ENCODE data around the gene ADAMTSL4. TPM values are rescaled to one million over a fixed set of nuclear protein-coding genes. Genes with fewer than 3 reads are reported as not detected.
A peak's percentile ranks its signal among the peaks of the same experiment; 100 is the strongest.
"Not testable (repeated sequence)": the region's sequence is repeated elsewhere in the genome, so short reads cannot be mapped to it uniquely, and the experiment has no call there.

The ADAMTSL4 gene
- total RNA-seq, 2 donors from 2014 or later: 31.5 to 62.5 TPM

GRCh38 chr1:150562446-150563339 is 13.5 kb downstream of the ADAMTSL4 start:
- no peak for ATAC-seq
- DNase-seq: no peak
- intact Hi-C loops (cut with DNase I): loop anchor here in 1 of 2 donors (10.0 kb wide), 1 partner anchor 252 kb away; no protein-coding TSS in a partner anchor

DNA sequence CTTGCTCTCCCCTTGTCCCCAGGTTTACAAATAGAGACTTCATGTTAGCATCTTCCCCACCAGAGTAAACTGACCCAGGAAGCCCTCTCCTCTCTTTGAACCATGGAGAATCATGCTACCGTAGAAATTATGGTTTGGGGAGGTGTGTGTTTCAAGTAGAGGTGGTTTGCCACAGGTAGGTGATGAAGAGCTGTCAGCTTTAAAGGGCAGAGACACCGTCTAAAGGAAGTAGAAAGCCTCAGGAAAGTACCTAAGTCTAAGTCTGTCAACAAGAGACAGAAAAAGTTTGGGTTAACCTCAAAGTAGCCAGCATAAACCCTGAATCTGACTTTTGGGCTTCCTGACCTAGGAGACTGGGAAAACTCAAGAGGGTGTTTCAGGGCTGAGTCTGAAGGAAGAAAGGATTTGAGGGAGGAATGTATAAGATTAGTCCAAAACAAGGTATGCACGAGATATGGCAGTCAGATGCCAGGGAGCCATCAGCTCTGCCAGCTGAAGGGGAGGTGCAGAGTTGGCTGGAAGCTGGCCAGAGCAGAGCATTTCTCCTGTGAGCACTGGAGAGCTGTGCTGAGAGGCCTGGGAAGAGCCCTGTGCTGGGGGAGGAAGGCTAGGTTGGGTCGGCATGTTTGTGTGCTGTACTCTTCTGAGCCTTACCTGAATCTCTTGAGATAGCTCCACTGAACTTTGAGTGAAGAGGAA is 14.3 kb downstream of the ADAMTSL4 start:
- intact Hi-C loops (cut with DNase I): loop anchor here in 1 of 2 donors (10.0 kb wide), 1 partner anchor 251 kb away; no protein-coding TSS in a partner anchor
- peak; percentile 74 for DNase-seq
- no peak for ATAC-seq

- ATAC-seq (no peak), DNase-seq (no peak)
- intact Hi-C loops (cut with DNase I): loop anchor here in 1 of 2 donors (10.0 kb wide), 1 partner anchor 250 kb away; no protein-coding TSS in a partner anchor
Measured at GRCh38 chr1:150564051-150564991, 15.1 kb downstream of the ADAMTSL4 start.

- not testable (repeated sequence) for DNase-seq, ATAC-seq
- intact Hi-C loops (cut with DNase I): loop anchor here in 1 of 2 donors (10.0 kb wide), 1 partner anchor 249 kb away; no protein-coding TSS in a partner anchor
Measured at GRCh38 chr1:150565240-150565991, 16.2 kb downstream of the ADAMTSL4 start.

DNA sequence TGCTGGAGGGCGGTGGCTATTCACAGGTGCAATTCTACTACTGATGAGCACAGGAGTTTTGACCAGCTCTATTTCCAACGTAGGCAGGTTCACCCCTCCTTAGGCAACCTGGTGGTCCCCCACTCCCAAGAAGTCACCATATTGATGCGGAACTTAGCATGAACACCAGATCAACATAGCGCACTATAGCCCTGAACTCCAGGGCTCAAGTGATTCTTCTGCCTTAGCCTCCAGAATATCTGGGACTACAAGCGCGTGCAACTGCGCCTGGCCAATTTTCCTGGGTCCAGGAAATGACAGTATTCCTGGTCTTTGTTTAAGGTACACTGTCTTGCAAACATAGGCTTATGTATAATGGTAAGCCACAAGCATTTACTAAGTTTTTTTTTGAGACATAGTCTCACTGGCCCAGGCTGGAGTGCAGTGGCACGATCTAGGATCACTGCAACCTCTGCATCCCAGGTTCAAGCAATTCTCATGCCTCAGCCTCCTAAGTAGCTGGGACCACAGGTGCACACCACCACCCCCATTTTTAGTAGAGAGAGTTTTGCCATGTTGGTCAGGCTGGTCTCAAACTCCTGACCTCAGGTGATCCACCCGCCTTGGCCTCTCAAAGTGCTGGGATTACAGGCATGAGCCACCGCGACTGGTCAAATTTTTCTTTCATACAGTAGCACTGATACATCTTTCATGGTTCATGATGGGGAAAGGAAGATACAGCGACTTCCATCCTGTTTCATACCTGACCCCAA is 17.6 kb downstream of the ADAMTSL4 start:
- DNase-seq (no peak), ATAC-seq (no peak)
- intact Hi-C loops (cut with DNase I): loop anchor here in 1 of 2 donors (10.0 kb wide), 1 partner anchor 248 kb away; no protein-coding TSS in a partner anchor

DNA sequence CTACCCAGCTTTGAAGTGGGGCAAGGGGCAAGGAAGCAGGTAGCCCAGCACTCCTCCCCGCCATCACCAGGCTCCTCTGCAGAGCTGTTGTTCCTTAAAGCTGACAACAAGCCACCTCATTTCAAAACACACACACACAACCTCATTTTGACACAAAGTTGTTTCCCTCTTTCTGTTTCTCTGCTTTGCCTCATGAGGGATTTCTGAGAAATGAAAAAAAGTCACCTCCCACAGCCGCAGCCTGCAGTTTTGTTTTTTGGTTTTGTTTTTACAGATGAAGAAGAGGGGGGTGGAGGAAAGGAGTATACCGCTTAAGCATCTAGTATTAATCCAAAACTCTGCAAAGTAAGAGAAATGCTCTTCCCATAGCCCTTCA is 18.1 kb downstream of the ADAMTSL4 start:
- DNase-seq (no peak), ATAC-seq (peak in 1 of 2 donors; percentile 8)
- intact Hi-C loops (cut with DNase I): loop anchor here in 1 of 2 donors (10.0 kb wide), 1 partner anchor 247 kb away; no protein-coding TSS in a partner anchor

DNA sequence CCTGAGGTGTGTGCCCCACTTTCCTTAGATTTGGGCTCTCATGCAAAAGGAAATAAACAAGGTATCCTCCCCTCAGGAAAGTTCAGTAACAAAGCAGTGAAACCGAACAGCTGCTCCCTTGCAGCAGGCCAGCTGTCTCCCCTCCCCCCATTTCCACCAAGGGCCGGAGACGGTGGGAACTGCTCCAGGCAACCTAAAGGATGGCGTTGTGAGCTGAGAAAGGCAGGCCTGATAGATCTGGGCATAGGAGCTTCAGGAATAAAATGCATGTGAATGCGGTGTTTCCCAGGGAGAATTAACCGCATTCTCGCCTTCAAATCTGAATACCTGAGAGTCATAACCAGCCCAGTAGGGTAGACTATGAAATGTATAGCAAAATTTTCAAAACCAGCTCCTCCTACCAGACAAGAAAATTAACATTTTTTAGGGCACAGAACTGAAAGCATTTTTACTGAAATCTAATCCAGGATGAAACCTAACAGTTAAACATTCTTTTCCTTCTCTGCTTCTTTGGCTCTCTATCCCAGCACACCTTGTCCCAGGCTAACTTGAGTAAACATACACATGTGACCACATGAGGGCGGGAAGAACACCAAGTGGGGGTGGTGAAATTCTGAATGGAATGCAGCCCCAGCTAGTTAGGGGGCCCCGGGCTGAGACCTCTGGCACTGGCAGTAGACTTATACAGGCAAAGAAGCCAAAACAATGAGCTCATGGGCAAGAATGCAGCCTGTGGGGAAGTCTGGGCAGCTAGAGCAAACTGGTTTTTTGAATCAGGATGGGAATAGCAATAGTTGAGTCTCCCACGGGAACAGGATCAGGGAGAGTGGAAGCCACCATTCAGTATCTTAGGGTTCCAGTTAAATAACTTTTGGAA is 18.7 kb downstream of the ADAMTSL4 start:
- intact Hi-C loops (cut with DNase I): loop anchor here in 1 of 2 donors (10.0 kb wide), 1 partner anchor 247 kb away; no protein-coding TSS in a partner anchor
- DNase-seq (peak; percentile 78), ATAC-seq (peak; percentile 59 to 80)

- ATAC-seq: peak in 1 of 2 donors; percentile 1
- DNase-seq: no peak
- intact Hi-C loops (cut with DNase I): loop anchor here in 1 of 2 donors (10.0 kb wide), 1 partner anchor 246 kb away; no protein-coding TSS in a partner anchor
Measured at GRCh38 chr1:150568594-150568966, 19.4 kb downstream of the ADAMTSL4 start.

GRCh38 chr1:150572918-150573647 is 23.9 kb downstream of the ADAMTSL4 start:
- intact Hi-C loops (cut with DNase I): no loop called here
- DNase-seq: no peak
- no peak for ATAC-seq

- DNase-seq; ATAC-seq; intact Hi-C loops (cut with DNase I): not testable (repeated sequence)
Measured at GRCh38 chr1:150573648-150574071, 24.5 kb downstream of the ADAMTSL4 start.

- ATAC-seq (no peak), DNase-seq (no peak)
- intact Hi-C loops (cut with DNase I): loop anchor here in 1 of 2 donors (5.0 kb wide), 1 partner anchor 48 kb away; no protein-coding TSS in a partner anchor
Measured at GRCh38 chr1:150574260-150575071, 25.3 kb downstream of the ADAMTSL4 start.

- no peak for ATAC-seq
- intact Hi-C loops (cut with DNase I): loop anchor here in 1 of 2 donors (5.0 kb wide), 1 partner anchor 47 kb away; no protein-coding TSS in a partner anchor
Measured at GRCh38 chr1:150575072-150575489, 25.9 kb downstream of the ADAMTSL4 start.

DNA sequence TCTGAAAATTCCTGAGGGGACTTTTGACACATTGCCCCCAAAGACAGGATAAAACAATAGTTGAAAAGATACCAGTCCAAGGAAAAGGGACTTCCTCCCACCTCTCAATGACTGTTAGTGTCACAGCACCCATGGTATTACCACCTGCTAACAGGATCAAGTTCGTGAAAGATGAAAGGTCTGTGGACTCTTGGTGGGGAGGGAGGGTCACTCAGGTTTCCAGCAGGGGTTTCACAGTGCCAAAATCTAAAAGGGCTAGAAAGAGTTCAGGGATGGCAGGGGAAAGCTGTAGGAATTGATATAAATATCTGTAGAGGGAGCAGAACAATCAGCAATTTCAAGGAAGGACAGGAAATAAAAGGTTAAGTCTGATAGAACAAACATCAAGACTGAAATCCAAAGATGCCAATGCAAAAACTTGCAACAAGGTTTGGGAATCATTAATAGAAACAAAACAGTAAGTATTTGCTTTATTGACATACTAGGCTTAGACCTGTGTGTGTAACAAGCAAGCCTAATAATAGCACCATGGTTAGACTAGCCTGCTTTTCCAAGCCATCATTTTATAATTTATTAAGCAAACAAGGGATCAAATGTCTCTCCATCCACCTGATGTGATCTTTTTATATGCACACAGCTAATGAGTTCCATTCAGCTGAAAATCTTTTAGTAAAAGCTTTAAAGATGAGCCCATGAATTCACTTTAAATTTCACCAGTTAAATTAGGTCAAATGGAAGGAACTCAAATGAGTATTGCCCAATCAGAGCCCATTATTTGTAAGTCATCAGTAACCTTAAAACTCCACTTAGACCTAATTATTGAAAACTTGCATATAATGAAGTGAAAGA is 26.5 kb downstream of the ADAMTSL4 start:
- ATAC-seq: no peak
- intact Hi-C loops (cut with DNase I): loop anchor here in 1 of 2 donors (5.0 kb wide), 1 partner anchor 47 kb away; no protein-coding TSS in a partner anchor
- no peak for DNase-seq

More at GRCh38 chr1:150575072-150575489, 25.9 kb downstream of the ADAMTSL4 start:
- DNase-seq: no peak

Data from left cardiac atrium (tissue), 4 donors.